GM19397 (cell line): Measurements from ENCODE around the gene STRIP1.
A peak's percentile ranks its signal among the peaks of the same experiment; 100 is the strongest.

ENCODE experiments used
- ATAC-seq: cut with Tn5 transposase; IDR thresholded peaks from one replicate; pipeline ENCODE4 v1.9.1; 2021; ENCODE audit warnings: mild to moderate bottlenecking, moderate library complexity; ENCODE audit not compliant: unreplicated experiment

The STRIP1 gene

GRCh38 chr1:110034451-110035235 is at the start of gene STRIP1:
Gene STRIP1, plus strand, starts transcription at chr1:110034624. Its CDS starts 14 bp downstream, at chr1:110034638.
- ATAC-seq = peak; percentile 88

- ATAC-seq = no peak
These were observed 49.0 kb upstream of the STRIP1 start for GRCh38 chr1:109985247-109986053.

GRCh38 chr1:109986054-109986444 is 48.4 kb upstream of the STRIP1 start:
- ATAC-seq = no peak

GRCh38 chr1:109988349-109988914 is 46.0 kb upstream of the STRIP1 start:
- no peak for ATAC-seq

GRCh38 chr1:109989506-109990301 is 44.7 kb upstream of the STRIP1 start:
- ATAC-seq = no peak

GRCh38 chr1:109990302-109990653 is 44.1 kb upstream of the STRIP1 start:
- no peak for ATAC-seq

GRCh38 chr1:109991400-109991925 is 43.0 kb upstream of the STRIP1 start:
- no peak for ATAC-seq

- ATAC-seq = no peak
These were observed 40.5 kb upstream of the STRIP1 start for GRCh38 chr1:109993885-109994284.

GRCh38 chr1:109994654-109995053 is 39.8 kb upstream of the STRIP1 start:
- ATAC-seq = no peak

- ATAC-seq = no peak
These were observed 38.9 kb upstream of the STRIP1 start for GRCh38 chr1:109995536-109995935.

- ATAC-seq = no peak
These were observed 37.9 kb upstream of the STRIP1 start for GRCh38 chr1:109996476-109996875.

- ATAC-seq = no peak
These were observed 37.1 kb upstream of the STRIP1 start for GRCh38 chr1:109997204-109997866.

- ATAC-seq = no peak
These were observed 36.6 kb upstream of the STRIP1 start for GRCh38 chr1:109997867-109998229.

GRCh38 chr1:110002695-110003094 is 31.7 kb upstream of the STRIP1 start:
- no peak for ATAC-seq

- ATAC-seq = no peak
These were observed 30.5 kb upstream of the STRIP1 start for GRCh38 chr1:110003747-110004428.

GRCh38 chr1:110004583-110004982 is 29.8 kb upstream of the STRIP1 start:
- ATAC-seq = no peak

- no peak for ATAC-seq
These were observed 28.5 kb upstream of the STRIP1 start for GRCh38 chr1:110005971-110006370.

GRCh38 chr1:110006516-110006915 is 27.9 kb upstream of the STRIP1 start:
- no peak for ATAC-seq

- no peak for ATAC-seq
These were observed 27.2 kb upstream of the STRIP1 start for GRCh38 chr1:110007046-110007830.
